ENCODE data around the gene STIM2.

The STIM2 gene

GRCh38 chr4:26874110-26874509, 13.5 kb downstream of the STIM2 start:
- TF ChIP-seq YY1 (IDR thresholded peaks at IDR 0.05; ENCODE audit: low read depth) = no peak
- no peak for TF ChIP-seq RAD21 (IDR thresholded peaks at IDR 0.05; ENCODE audit: low read depth)
- TF ChIP-seq MAX (IDR thresholded peaks at IDR 0.05) = no peak
- TF ChIP-seq EGR1 (IDR thresholded peaks at IDR 0.05) = no peak
- no peak for TF ChIP-seq ZBTB7A (IDR thresholded peaks at IDR 0.05; ENCODE audit: low read depth)
- TF ChIP-seq, protein P1, sequence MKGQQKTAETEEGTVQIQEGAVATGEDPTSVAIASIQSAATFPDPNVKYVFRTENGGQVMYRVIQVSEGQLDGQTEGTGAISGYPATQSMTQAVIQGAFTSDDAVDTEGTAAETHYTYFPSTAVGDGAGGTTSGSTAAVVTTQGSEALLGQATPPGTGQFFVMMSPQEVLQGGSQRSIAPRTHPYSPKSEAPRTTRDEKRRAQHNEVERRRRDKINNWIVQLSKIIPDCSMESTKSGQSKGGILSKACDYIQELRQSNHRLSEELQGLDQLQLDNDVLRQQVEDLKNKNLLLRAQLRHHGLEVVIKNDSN (IDR thresholded peaks at IDR 0.05) = no peak

- TF ChIP-seq EP300 (IDR thresholded peaks at IDR 0.05; ENCODE audit: borderline replicate concordance) (no peak), CEBPB (IDR thresholded peaks at IDR 0.05) (no peak), ZBTB7A (IDR thresholded peaks at IDR 0.05; ENCODE audit: low read depth) (no peak), RAD21 (IDR thresholded peaks at IDR 0.05; ENCODE audit: low read depth) (no peak), FOXM1 (IDR thresholded peaks at IDR 0.05; ENCODE audit: borderline replicate concordance, low read depth) (no peak), EGR1 (IDR thresholded peaks at IDR 0.05) (no peak), YY1 (IDR thresholded peaks at IDR 0.05; ENCODE audit: low read depth) (no peak), TEAD4 (IDR thresholded peaks at IDR 0.05) (no peak), TCF12 (IDR thresholded peaks at IDR 0.05; ENCODE audit: low read depth) (no peak), NFIC (IDR thresholded peaks at IDR 0.05) (no peak)
- TF ChIP-seq, protein P1 (IDR thresholded peaks at IDR 0.05) = no peak
Measured at GRCh38 chr4:26877406-26877805, 16.8 kb downstream of the STIM2 start.

- TF ChIP-seq CEBPB (IDR thresholded peaks at IDR 0.05) (no peak), YY1 (IDR thresholded peaks at IDR 0.05; ENCODE audit: low read depth) (no peak), EGR1 (IDR thresholded peaks at IDR 0.05) (no peak), TEAD4 (IDR thresholded peaks at IDR 0.05) (no peak), REST (IDR thresholded peaks at IDR 0.05; ENCODE audit: low read depth) (no peak), TCF12 (IDR thresholded peaks at IDR 0.05; ENCODE audit: low read depth) (no peak), MAX (IDR thresholded peaks at IDR 0.05) (no peak), NFIC (IDR thresholded peaks at IDR 0.05) (no peak), FOXM1 (IDR thresholded peaks at IDR 0.05; ENCODE audit: borderline replicate concordance, low read depth) (no peak), CREB1 (IDR thresholded peaks at IDR 0.05; ENCODE audit: low read depth) (no peak), RAD21 (IDR thresholded peaks at IDR 0.05; ENCODE audit: low read depth) (no peak), EP300 (IDR thresholded peaks at IDR 0.05; ENCODE audit: borderline replicate concordance) (no peak), TAF1 (IDR thresholded peaks at IDR 0.05; ENCODE audit: low read depth) (no peak), ZBTB7A (IDR thresholded peaks at IDR 0.05; ENCODE audit: low read depth) (no peak)
- TF ChIP-seq, protein P1 (IDR thresholded peaks at IDR 0.05) = no peak
Measured at GRCh38 chr4:26877961-26878360, 17.3 kb downstream of the STIM2 start.

GRCh38 chr4:26878794-26879391, 18.3 kb downstream of the STIM2 start:
- TF ChIP-seq TEAD4 (IDR thresholded peaks at IDR 0.05) (no peak), EGR1 (IDR thresholded peaks at IDR 0.05) (no peak), REST (IDR thresholded peaks at IDR 0.05; ENCODE audit: low read depth) (no peak), YY1 (IDR thresholded peaks at IDR 0.05; ENCODE audit: low read depth) (no peak), CEBPB (IDR thresholded peaks at IDR 0.05) (peak; percentile 50; the same call in 1 of the 2 replicates), RAD21 (IDR thresholded peaks at IDR 0.05; ENCODE audit: low read depth) (no peak), FOXM1 (IDR thresholded peaks at IDR 0.05; ENCODE audit: borderline replicate concordance, low read depth) (no peak)
- TF ChIP-seq, protein P1 (IDR thresholded peaks at IDR 0.05) = no peak

DNA sequence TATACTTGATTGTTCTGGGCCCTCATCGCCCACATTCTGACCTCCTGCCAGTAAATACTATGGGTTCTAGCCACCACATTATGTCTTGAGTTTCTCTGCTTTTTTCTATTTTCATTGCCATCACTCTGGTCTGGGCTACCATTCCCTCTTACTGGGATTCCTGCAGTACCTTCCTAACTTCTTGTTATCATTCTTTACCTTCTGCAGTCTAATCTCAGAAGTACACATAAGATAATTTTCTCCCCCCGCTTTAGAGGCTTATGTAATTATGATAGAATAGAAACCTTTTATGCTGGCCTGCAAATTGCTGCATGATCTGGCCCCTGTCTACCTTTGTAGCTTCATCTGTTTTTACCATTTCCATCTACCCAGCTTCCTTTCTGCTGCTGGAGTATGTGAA, 19.2 kb downstream of the STIM2 start:
- no peak for TF ChIP-seq RAD21 (IDR thresholded peaks at IDR 0.05; ENCODE audit: low read depth)
- TF ChIP-seq MAX (IDR thresholded peaks at IDR 0.05) = no peak
- TF ChIP-seq FOXM1 (IDR thresholded peaks at IDR 0.05; ENCODE audit: borderline replicate concordance, low read depth) = no peak
- no peak for TF ChIP-seq CREB1 (IDR thresholded peaks at IDR 0.05; ENCODE audit: low read depth)
- TF ChIP-seq, protein P1 (IDR thresholded peaks at IDR 0.05) = no peak
